Duodenal mucosa (tissue), 2 donors: Measurements from ENCODE around the gene AGBL1.

Source experiments
- H3K27ac ChIP-seq: one replicate; pipeline ENCODE4 v1.7.0; 2013; ENCODE audit warnings: low read depth, low read length
- H3K27me3 ChIP-seq, 2 donors: one replicate each; pipeline ENCODE4 v1.7.0; 2013; ENCODE audit warnings: low read length in 2 of 2, control low read depth in 1 of 2; ENCODE audit not compliant: insufficient read depth in 2 of 2, control insufficient read depth in 1 of 2
- H3K36me3 ChIP-seq, 2 donors: one replicate each; pipeline ENCODE4 v1.7.0; 2013; ENCODE audit warnings: low read length in 2 of 2, control low read depth in 1 of 2; ENCODE audit not compliant: insufficient read depth in 2 of 2, control insufficient read depth in 1 of 2
- H3K4me1 ChIP-seq, 2 donors: one replicate each; pipeline ENCODE4 v1.7.0; 2013; ENCODE audit warnings: low read length in 2 of 2, control low read depth in 1 of 2; ENCODE audit not compliant: insufficient read depth in 2 of 2, control insufficient read depth in 1 of 2
- H3K4me3 ChIP-seq, 2 donors: one replicate each; pipeline ENCODE4 v1.7.0; 2013; ENCODE audit warnings: low read length in 2 of 2, low read depth in 1 of 2
- H3K9ac ChIP-seq, 2 donors: one replicate each; pipeline ENCODE4 v1.7.0; 2013; ENCODE audit warnings: low read length in 2 of 2, low read depth in 1 of 2
- H3K9me3 ChIP-seq, 2 donors: one replicate each; pipeline ENCODE4 v1.7.0; 2013; ENCODE audit warnings: low read length in 2 of 2, control low read depth in 1 of 2; ENCODE audit not compliant: control insufficient read depth in 1 of 2

AGBL1 gene

GRCh38 chr15:86377914-86378313, 298.2 kb downstream of the AGBL1 start:
- no peak overlapping the region for H3K4me3 ChIP-seq
- H3K9ac ChIP-seq: no peak overlapping the region
- H3K27ac ChIP-seq: no peak overlapping the region
- no peaks in the 10 kb centered on the region for H3K36me3 ChIP-seq
- no peaks in the 10 kb centered on the region for H3K27me3 ChIP-seq
- H3K9me3 ChIP-seq: no peaks in the 10 kb centered on the region
- H3K4me1 ChIP-seq: no peaks in the 10 kb centered on the region

DNA sequence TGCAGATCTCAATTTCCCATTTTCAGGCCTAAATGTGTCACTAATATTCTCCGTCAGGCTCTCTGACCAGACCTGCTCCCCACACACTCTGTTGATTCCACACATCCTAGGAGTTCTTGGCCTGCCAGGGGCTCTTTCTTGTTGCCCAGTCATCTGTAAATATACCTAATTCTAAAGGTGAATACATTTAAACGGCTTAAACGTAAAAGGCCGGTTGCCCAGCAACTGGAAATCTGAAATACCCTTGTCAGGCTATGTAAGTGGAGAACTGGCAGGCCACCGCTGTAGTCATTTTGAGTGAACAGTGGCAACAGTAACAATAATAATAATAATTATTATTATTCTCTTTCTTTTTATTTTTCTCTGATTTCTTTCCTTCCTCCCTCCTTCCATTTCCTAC, 302.7 kb downstream of the AGBL1 start:
- Histone ChIP-seq H3K9me3 (no peaks in the 10 kb centered on the region), H3K27ac (no peak overlapping the region), H3K4me3 (no peak overlapping the region), H3K9ac (no peak overlapping the region), H3K27me3 (no peaks in the 10 kb centered on the region), H3K4me1 (no peaks in the 10 kb centered on the region), H3K36me3 (no peaks in the 10 kb centered on the region)

DNA sequence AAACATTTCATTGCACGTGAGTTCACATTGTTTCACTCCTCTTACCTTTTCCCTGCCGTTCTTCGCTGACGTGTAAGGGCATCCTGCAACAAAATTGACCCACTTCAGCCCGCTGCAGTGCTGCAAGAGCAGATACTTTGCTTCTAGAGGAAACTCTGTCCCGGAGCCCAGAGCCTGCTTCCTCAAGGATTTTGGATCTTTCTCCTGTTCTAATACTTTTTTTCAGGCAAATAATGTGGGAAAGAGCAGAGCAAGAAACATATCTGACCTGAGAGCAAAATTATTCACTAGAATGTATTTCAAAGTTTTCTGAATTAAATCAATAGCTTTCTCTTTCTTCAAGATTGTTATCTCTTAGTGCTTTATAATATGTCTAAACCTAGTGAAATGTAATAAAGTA, 303.9 kb downstream of the AGBL1 start:
- H3K9me3 ChIP-seq: no peaks in the 10 kb centered on the region
- H3K36me3 ChIP-seq: no peaks in the 10 kb centered on the region
- H3K4me1 ChIP-seq: no peaks in the 10 kb centered on the region
- H3K27ac ChIP-seq: no peak overlapping the region
- no peak overlapping the region for H3K9ac ChIP-seq
- no peaks in the 10 kb centered on the region for H3K27me3 ChIP-seq
- H3K4me3 ChIP-seq: no peak overlapping the region

- Histone ChIP-seq H3K9me3 (no peaks in the 10 kb centered on the region), H3K4me3 (no peak overlapping the region), H3K9ac (no peak overlapping the region), H3K27me3 (no peaks in the 10 kb centered on the region), H3K4me1 (no peaks in the 10 kb centered on the region), H3K27ac (no peak overlapping the region), H3K36me3 (no peaks in the 10 kb centered on the region)
Observed at GRCh38 chr15:86384186-86384585, 304.5 kb downstream of the AGBL1 start.

GRCh38 chr15:86392296-86392695, 312.6 kb downstream of the AGBL1 start:
- H3K4me3 ChIP-seq: no peak overlapping the region
- H3K9ac ChIP-seq: no peak overlapping the region
- H3K27ac ChIP-seq: no peak overlapping the region
- no peaks in the 10 kb centered on the region for H3K36me3 ChIP-seq
- H3K27me3 ChIP-seq: no peaks in the 10 kb centered on the region
- no peaks in the 10 kb centered on the region for H3K4me1 ChIP-seq
- no peaks in the 10 kb centered on the region for H3K9me3 ChIP-seq

DNA sequence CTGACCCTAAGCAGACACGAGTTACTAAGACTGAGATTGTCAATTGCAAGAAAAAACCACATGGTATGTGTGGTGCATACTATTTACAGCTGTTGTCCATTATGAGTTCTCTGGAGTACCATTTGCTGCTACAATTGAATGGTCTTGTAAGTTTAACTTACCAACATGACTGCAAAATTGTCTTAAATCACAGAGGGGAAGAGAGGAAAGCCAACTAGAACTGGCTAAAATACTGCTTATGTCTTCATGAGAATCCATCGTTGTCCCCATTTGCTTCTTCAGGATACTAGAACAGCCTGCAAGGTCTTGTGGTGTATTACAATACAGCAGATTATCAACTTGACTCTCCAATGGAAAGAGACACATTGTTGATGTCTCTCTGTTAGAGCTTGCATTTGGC, 313.2 kb downstream of the AGBL1 start:
- H3K4me1 ChIP-seq: no peaks in the 10 kb centered on the region
- H3K27ac ChIP-seq: no peak overlapping the region
- no peaks in the 10 kb centered on the region for H3K36me3 ChIP-seq
- no peak overlapping the region for H3K9ac ChIP-seq
- H3K4me3 ChIP-seq: no peak overlapping the region
- no peaks in the 10 kb centered on the region for H3K27me3 ChIP-seq
- H3K9me3 ChIP-seq: no peaks in the 10 kb centered on the region

- Histone ChIP-seq H3K27ac (no peak overlapping the region), H3K9ac (no peak overlapping the region), H3K27me3 (no peaks in the 10 kb centered on the region), H3K4me1 (no peaks in the 10 kb centered on the region), H3K36me3 (no peaks in the 10 kb centered on the region), H3K9me3 (no peaks in the 10 kb centered on the region), H3K4me3 (no peak overlapping the region)
Observed at GRCh38 chr15:86394866-86395265, 315.2 kb downstream of the AGBL1 start.

DNA sequence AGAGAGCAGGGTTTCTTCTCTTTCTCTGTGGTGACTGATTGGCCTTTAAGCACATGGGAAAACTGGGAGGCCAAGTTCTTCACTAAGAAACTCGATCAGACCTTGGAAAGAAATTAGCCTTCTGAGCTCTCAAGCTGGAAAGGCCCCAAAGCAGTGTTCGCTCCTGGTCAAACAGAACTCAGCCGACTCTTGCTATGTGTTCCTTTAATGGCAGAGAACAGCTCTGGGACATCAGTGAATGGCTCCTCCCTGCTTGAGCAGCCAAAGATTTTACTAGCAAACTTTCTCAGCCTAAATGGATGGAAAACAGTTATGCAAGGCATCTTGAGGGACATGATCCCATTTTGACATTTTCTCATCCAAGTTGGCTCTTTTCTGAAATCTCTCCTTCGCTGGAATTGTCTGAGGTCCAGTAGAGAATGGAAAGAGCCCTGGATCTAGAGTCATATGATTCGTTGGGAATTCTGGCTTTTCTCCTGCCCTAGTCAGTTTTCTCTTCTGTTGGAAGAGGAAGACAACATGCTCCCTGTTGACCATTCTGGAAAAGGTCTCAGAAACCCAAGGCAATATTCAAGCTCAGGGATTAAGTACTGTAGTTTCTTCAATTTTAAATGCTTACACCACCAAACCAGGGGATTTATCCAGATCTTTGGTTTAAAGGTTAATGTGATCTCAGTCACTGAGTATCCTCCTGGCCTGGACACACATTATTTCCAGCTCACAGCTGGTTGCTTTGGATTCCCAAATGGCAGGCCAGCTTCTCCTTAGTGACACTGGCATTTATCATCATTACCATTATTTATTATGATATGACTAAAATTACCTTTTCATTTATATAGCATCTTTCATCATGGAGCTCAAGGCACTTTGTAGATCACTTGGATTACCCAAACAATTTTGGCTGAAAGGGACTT, 319.6 kb downstream of the AGBL1 start:
- H3K27ac ChIP-seq: no peak overlapping the region
- H3K27me3 ChIP-seq: no peaks in the 10 kb centered on the region

DNA sequence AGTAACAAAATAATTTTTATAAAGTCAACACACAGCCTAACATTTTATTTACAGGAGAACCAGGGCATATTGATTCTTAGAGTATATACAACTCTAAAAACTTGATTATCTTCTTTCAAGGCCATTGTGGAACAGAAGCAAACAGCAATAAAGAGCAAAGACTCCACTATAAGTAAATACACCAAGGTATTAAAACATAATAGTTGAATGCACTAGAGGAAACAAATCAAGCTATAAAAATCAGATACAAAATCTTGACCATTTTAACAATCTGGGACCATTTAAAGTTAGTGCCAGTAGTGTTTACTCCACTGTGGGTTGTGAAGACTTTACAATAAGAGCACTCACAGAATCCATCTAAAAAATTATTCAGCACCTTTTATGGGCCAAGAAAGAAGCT, 323.6 kb downstream of the AGBL1 start:
- Histone ChIP-seq H3K9ac (no peak overlapping the region), H3K27ac (no peak overlapping the region), H3K36me3 (no peaks in the 10 kb centered on the region), H3K4me3 (no peak overlapping the region), H3K27me3 (no peaks in the 10 kb centered on the region), H3K9me3 (no peaks in the 10 kb centered on the region), H3K4me1 (no peaks in the 10 kb centered on the region)

More for the DNA sequence above, 319.6 kb downstream of the AGBL1 start:
- no peak overlapping the region for H3K4me3 ChIP-seq
- H3K9ac ChIP-seq: no peak overlapping the region
- H3K9me3 ChIP-seq: no peaks in the 10 kb centered on the region
- H3K4me1 ChIP-seq: no peaks in the 10 kb centered on the region
- no peaks in the 10 kb centered on the region for H3K36me3 ChIP-seq

- no peaks in the 10 kb centered on the region for H3K9me3 ChIP-seq
- no peak overlapping the region for H3K4me3 ChIP-seq
- no peak overlapping the region for H3K27ac ChIP-seq
- H3K9ac ChIP-seq: no peak overlapping the region
- no peaks in the 10 kb centered on the region for H3K36me3 ChIP-seq
- no peaks in the 10 kb centered on the region for H3K4me1 ChIP-seq
- H3K27me3 ChIP-seq: no peaks in the 10 kb centered on the region
Observed at GRCh38 chr15:86403914-86404583, 324.4 kb downstream of the AGBL1 start.
